ENCODE results near the gene APOO. TPM values are rescaled to one million over a fixed set of nuclear protein-coding genes. Genes with fewer than 3 reads are reported as not detected.

Gene APOO
- total RNA-seq, 1 experiment from 2014 or later, result 24.8 TPM

DNA sequence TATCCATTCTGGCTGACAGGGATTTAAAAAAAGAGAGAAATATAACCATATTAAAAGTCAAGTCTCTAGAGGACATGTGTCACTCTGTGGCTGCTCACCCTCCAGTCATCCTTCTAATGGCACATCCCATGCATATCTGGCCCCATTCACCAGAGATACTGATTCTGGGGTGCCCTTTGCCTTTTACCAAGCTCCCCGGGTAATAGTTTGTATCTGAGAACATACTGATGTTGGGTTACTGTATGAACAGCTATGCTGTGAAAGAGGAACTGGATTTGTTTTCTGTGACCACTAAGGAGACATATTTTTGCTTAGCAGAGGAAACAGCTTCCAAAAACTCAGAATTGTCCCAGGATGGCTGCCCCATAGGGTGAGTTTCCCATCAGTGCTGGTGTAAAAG lies 68.8 kb downstream of the APOO start:
- in situ Hi-C loops (cut with HindIII; ENCODE audit: low pct_unique_long_range_greater_than_20kb, low sequenced_read_pairs), result no loop called here

DNA sequence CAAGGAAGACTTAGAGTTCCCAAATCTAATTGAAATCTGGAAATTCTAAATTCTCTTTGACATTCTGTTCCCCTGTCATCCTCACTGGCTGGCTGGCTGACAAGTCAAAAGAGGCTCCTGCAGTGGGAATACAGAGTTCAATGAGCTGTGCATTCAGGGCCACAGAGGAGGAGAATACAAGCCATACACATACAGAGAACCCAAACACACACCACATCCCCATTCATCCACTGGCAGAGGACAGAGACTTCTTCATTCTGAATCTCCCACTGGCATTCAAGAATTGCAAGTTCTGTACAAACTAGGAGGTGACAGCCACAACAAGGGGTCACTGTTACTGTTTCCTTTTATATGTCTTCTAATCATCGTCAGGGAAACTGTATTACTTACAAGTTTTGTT lies 75.0 kb downstream of the APOO start:
- in situ Hi-C loops (cut with HindIII; ENCODE audit: low pct_unique_long_range_greater_than_20kb, low sequenced_read_pairs), result no loop called here
- DNase-seq (ENCODE audit: low read depth), result no peak

More for the DNA sequence above, 68.8 kb downstream of the APOO start:
- DNase-seq (ENCODE audit: low read depth), result no peak

GRCh38 chrX:23828881-23829280 lies 78.9 kb downstream of the APOO start:
- in situ Hi-C loops (cut with HindIII; ENCODE audit: low pct_unique_long_range_greater_than_20kb, low sequenced_read_pairs), result no loop called here
- DNase-seq (ENCODE audit: low read depth), result no peak

- no peak for DNase-seq (ENCODE audit: low read depth)
- in situ Hi-C loops (cut with HindIII; ENCODE audit: low pct_unique_long_range_greater_than_20kb, low sequenced_read_pairs), result no loop called here
These were observed 81.1 kb downstream of the APOO start for GRCh38 chrX:23826653-23827052.

- no peak for DNase-seq (ENCODE audit: low read depth)
- in situ Hi-C loops (cut with HindIII; ENCODE audit: low pct_unique_long_range_greater_than_20kb, low sequenced_read_pairs), result no loop called here
These were observed 81.5 kb downstream of the APOO start for GRCh38 chrX:23826216-23826615.

DNA sequence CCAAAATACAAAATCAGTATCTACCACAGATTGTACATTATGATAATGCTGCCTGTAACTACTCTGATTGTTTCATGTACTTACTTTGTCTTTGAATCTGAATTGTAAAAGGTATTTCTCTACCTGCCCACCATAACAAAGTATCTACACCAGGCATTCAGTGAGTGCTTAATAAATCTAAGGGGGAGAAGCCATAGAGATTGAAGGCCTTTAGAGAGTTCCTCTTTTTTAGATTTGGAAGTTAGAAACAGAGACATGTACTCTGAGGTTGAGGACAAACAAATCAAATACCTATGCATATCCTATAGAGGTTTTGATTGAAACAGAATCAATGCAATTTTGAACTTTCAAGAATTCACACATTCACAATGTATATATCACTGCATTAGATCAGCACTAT lies 82.1 kb downstream of the APOO start:
- DNase-seq (ENCODE audit: low read depth), result no peak
- in situ Hi-C loops (cut with HindIII; ENCODE audit: low pct_unique_long_range_greater_than_20kb, low sequenced_read_pairs), result no loop called here

DNA sequence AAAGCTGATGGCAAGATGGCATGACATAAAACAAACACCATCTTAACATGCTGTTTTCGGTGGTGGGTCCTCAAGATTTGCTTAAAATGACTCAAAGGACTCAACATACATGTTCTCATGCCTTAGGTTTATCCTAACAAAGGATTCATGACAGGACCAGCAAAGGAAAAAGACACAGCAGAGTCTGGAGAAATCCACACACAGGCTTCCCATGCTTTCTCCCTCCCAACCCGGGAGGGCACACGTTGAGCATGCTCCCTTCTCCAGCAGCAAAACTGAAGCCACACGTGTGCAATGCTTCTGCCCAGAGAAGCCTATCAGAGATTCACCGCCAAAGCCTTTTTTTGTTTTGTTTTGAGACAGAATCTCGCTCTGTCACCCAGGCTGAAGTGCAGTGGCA lies 84.9 kb downstream of the APOO start:
- no peak for DNase-seq (ENCODE audit: low read depth)
- in situ Hi-C loops (cut with HindIII; ENCODE audit: low pct_unique_long_range_greater_than_20kb, low sequenced_read_pairs), result no loop called here

DNA sequence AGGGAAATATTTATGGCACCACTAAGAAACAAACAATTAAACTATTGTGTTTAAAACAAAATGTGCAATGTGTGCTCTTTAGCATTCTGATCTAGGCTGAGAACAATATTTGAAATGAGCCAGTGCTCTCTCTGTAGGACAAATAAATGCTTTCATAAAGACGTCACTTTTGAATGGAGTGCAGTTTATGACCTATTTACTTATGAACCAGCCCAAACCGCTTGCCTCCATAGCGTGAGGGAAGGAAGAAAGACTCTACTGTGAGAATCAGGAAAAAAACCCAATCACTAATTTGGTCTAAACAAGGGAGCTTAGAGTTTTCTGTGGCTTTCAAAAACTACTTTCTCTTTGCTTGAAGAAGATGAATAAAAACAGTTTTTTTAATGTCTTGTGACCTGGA lies 85.3 kb downstream of the APOO start:
- in situ Hi-C loops (cut with HindIII; ENCODE audit: low pct_unique_long_range_greater_than_20kb, low sequenced_read_pairs), result no loop called here
- DNase-seq (ENCODE audit: low read depth), result no peak

DNA sequence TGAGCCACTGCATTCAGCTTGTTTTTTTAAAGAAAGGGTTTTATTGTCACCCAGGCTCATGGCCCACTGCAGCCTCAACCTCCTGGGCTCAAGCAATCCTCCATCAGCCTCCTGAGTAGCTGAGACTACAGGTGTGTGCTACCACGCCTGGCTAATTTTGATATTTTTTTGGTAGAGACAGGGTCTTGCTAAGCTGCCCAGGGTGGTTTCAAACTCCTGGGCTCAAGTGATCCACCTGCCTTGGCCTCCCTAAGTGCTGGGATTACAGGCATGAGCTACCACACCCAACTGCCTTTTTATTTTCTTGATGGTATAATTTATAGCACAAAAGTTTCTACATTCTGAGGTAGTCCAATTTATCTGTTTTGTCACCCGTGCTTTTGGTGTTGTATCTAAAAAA lies 85.9 kb downstream of the APOO start:
- in situ Hi-C loops (cut with HindIII; ENCODE audit: low pct_unique_long_range_greater_than_20kb, low sequenced_read_pairs), result no loop called here
- DNase-seq (ENCODE audit: low read depth), result no peak

- in situ Hi-C loops (cut with HindIII; ENCODE audit: low pct_unique_long_range_greater_than_20kb, low sequenced_read_pairs), result no loop called here
- DNase-seq (ENCODE audit: low read depth), result no peak
These were observed 87.4 kb downstream of the APOO start for GRCh38 chrX:23820235-23820782.

GRCh38 chrX:23819385-23820234 lies 88.1 kb downstream of the APOO start:
- DNase-seq (ENCODE audit: low read depth), result no peak
- in situ Hi-C loops (cut with HindIII; ENCODE audit: low pct_unique_long_range_greater_than_20kb, low sequenced_read_pairs), result no loop called here

DNA sequence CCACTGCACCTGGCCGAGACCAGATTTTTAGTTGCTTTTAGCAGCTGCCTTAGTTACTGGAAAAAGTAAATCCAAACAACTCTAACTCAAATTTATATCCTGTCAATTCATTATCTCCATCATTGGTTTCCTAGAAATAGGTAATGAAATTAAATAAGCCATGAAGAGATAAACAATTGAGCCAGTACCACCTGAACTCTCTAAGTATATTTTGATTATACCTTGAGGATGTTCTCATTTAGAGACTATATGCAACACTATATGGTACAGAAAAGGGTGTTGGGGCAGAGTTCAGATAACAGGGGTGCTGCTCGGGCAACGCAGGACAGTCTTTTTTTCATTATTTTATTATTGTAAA lies 89.8 kb downstream of the APOO start:
- no peak for DNase-seq (ENCODE audit: low read depth)
- in situ Hi-C loops (cut with HindIII; ENCODE audit: low pct_unique_long_range_greater_than_20kb, low sequenced_read_pairs), result no loop called here

- in situ Hi-C loops (cut with HindIII; ENCODE audit: low pct_unique_long_range_greater_than_20kb, low sequenced_read_pairs), result no loop called here
- no peak for DNase-seq (ENCODE audit: low read depth)
These were observed 91.6 kb downstream of the APOO start for GRCh38 chrX:23816179-23816578.

DNA sequence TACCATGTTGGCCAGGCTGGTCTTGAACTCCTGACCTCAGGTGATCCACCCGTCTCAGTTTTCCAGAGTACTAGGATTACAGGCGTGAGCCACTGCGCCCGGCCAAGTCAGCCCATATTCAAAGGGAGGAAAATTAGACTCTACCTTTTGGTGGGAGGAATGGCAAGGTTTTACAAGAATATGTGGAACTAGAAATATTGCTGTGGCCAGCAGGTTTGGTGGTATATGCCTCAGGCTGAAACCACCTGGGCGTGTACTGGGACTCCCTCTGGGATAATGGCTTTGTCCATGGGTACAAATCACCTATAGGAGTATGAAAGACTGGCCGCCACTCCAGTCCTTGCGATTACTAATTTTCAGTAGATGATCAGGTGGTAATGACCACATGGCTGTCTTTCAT lies 92.4 kb downstream of the APOO start:
- DNase-seq (ENCODE audit: low read depth), result no peak
- in situ Hi-C loops (cut with HindIII; ENCODE audit: low pct_unique_long_range_greater_than_20kb, low sequenced_read_pairs), result no loop called here

DNA sequence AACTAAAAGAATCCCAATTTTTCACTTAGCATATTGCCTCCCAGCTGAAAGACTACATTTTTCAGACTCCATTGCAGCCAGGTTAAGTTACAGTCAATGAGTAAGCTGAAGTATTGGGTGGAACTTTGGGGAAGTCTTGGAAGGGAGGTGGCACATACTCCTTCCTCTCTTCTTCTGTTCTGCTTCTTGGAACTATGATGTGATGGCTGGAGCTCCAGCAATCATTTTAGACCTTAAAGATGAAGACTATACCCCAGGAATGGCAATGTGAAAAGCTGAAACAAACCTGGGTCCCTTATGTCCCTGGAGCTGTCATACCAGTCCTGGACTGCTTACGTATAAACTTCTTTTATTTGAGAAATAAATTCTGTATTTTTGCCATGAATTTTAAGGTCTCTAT lies 93.9 kb downstream of the APOO start:
- no peak for DNase-seq (ENCODE audit: low read depth)
- in situ Hi-C loops (cut with HindIII; ENCODE audit: low pct_unique_long_range_greater_than_20kb, low sequenced_read_pairs), result no loop called here

GRCh38 chrX:23811656-23812055 lies 96.1 kb downstream of the APOO start:
- in situ Hi-C loops (cut with HindIII; ENCODE audit: low pct_unique_long_range_greater_than_20kb, low sequenced_read_pairs), result no loop called here
- no peak for DNase-seq (ENCODE audit: low read depth)

DNA sequence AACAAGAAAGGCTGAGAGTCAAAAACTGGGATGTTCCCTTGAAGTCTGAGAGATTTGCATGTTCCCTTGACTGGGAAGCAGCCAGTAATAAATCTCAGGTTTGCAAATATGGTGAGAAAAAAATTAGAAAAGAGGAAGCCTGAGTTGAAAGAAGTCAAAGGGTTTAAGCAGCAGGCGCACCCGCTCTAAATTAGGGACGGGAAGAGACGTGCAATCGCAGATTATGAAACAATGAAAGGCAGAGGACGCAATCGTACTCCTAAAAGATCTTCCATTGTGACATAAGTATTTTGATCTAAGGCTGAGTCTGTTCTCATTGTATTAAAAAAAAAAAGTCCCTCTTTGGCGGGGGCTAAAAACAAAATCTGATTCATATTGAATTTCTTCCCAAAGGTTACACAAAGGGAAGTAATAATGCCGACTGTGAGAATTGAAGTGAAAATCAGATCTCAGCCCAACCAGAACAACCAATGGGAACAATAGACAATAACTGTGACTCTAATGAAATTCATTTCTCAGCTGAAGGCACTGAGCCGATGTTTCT lies 96.6 kb downstream of the APOO start:
- no peak for DNase-seq (ENCODE audit: low read depth)
- in situ Hi-C loops (cut with HindIII; ENCODE audit: low pct_unique_long_range_greater_than_20kb, low sequenced_read_pairs), result no loop called here

DNA sequence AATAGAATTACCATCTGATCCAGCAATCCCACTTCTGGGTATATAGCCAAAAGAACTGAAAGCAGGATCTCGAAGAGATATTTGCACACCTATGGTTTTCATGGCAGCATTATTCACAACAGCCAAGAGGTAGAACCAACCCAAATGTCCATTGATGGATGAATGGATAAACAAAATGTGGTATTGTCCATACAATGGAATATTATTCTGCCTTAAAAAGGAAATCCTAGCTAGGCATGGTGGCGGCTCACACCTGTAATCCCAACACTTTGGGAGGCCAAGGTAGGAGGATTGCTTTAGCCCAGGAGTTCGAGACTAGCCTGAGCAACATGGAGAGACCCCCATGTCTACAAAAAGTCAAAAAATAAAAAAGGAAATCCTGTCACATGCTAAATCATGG lies 97.5 kb downstream of the APOO start:
- in situ Hi-C loops (cut with HindIII; ENCODE audit: low pct_unique_long_range_greater_than_20kb, low sequenced_read_pairs), result no loop called here
- DNase-seq (ENCODE audit: low read depth), result no peak

GRCh38 chrX:23805389-23805788 lies 102.3 kb downstream of the APOO start:
- DNase-seq (ENCODE audit: low read depth), result no peak
- in situ Hi-C loops (cut with HindIII; ENCODE audit: low pct_unique_long_range_greater_than_20kb, low sequenced_read_pairs), result no loop called here

GRCh38 chrX:23804578-23804977 lies 103.2 kb downstream of the APOO start:
- no peak for DNase-seq (ENCODE audit: low read depth)
- in situ Hi-C loops (cut with HindIII; ENCODE audit: low pct_unique_long_range_greater_than_20kb, low sequenced_read_pairs), result no loop called here
